PC-9 (cell line): ENCODE data around the gene ERCC2. TPM values are rescaled to one million over a fixed set of nuclear protein-coding genes. Genes with fewer than 3 reads are reported as not detected.
A peak's percentile ranks its signal among the peaks of the same experiment; 100 is the strongest.

Experiments used
- BruUV-seq: library from RNA; stranded (reverse); fragments of 400-500 nt; replicated peaks from 2 replicates; lab custom pipeline; 2021; lab: Mats Ljungman, UMichigan
- CTCF ChIA-PET: fragments of 300-600 bp; sonication (Branson Sonifier 250); formaldehyde crosslinking; loops from one replicate; lab custom pipeline; 2022; ENCODE audit warnings: antibody characterized with exemption; lab: Charles Lee
- POLR2A ChIA-PET: fragments of 300-600 bp; sonication (Branson Sonifier 250); formaldehyde crosslinking; loops from one replicate; lab custom pipeline; 2022; ENCODE audit warnings: antibody characterized with exemption; ENCODE audit not compliant: unreplicated experiment; lab: Charles Lee
- DNase-seq, 2 experiments: peaks; one replicate each; pipeline versions ENCODE4 v3.0.0 to v3.0.0-alpha.2; 2015 to 2022; ENCODE audit warnings: mixed read lengths in 1 of 2
- H2AFZ ChIP-seq: fragments of 200-600 bp; sonication (generic); 2 replicates; pipeline ENCODE4 v1.8.1; 2017; ENCODE audit warnings: antibody characterized with exemption
- H3F3A ChIP-seq: fragments of 200-600 bp; sonication (generic); 2 replicates; pipeline ENCODE4 v1.8.1; 2017; ENCODE audit warnings: antibody characterized with exemption, mild to moderate bottlenecking, low read depth; ENCODE audit not compliant: insufficient read depth
- H3K27ac ChIP-seq: fragments of 200-600 bp; sonication (generic); 2 replicates; pipeline ENCODE4 v1.6.1; 2016; ENCODE audit warnings: mixed run types
- H3K27me3 ChIP-seq: fragments of 200-600 bp; sonication (generic); 2 replicates; pipeline ENCODE4 v1.6.1; 2016; ENCODE audit warnings: low read depth, mixed run types; ENCODE audit not compliant: insufficient read depth
- H3K36me3 ChIP-seq: fragments of 200-600 bp; sonication (generic); 2 replicates; pipeline ENCODE4 v1.6.1; 2016; ENCODE audit warnings: low read depth, mixed run types
- H3K4me1 ChIP-seq: fragments of 200-600 bp; sonication (generic); replicated peaks from 2 replicates; pipeline ENCODE4 v1.6.1; 2016; ENCODE audit warnings: mixed run types; ENCODE audit not compliant: insufficient read depth
- H3K4me2 ChIP-seq: fragments of 200-600 bp; sonication (generic); 2 replicates; pipeline ENCODE4 v1.6.1; 2017; ENCODE audit warnings: mixed run types
- H3K4me3 ChIP-seq: fragments of 200-600 bp; sonication (generic); 2 replicates; pipeline ENCODE4 v1.6.1; 2016; ENCODE audit warnings: mixed run types
- H3K79me2 ChIP-seq: fragments of 200-600 bp; sonication (generic); 2 replicates; pipeline ENCODE4 v1.6.1; 2017; ENCODE audit warnings: low read depth, mixed run types
- H3K9me2 ChIP-seq: fragments of 200-600 bp; sonication (generic); 2 replicates; pipeline ENCODE4 v1.8.1; 2017; ENCODE audit warnings: mild to moderate bottlenecking; ENCODE audit not compliant: insufficient read depth
- H3K9me3 ChIP-seq: fragments of 200-600 bp; sonication (generic); 2 replicates; pipeline ENCODE4 v1.8.1; 2016; ENCODE audit warnings: low read depth; ENCODE audit not compliant: insufficient read depth
- H4K20me1 ChIP-seq: fragments of 200-600 bp; sonication (generic); 2 replicates; pipeline ENCODE4 v1.8.1; 2017; ENCODE audit not compliant: insufficient read depth
- EZH2 ChIP-seq: fragments of 200-600 bp; sonication (generic); IDR thresholded peaks from 2 replicates; pipeline ENCODE4 v1.8.0; 2017; ENCODE audit warnings: antibody characterized with exemption, low read depth
- intact Hi-C: fragments of 100-400 bp; cut with micrococcal nuclease; formaldehyde crosslinking; loops from one replicate; pipeline ENCODE4 v1.10.0; 2022; ENCODE audit not compliant: unreplicated experiment
- total RNA-seq: library from RNA; stranded (reverse); gene quantifications from 2 replicates; pipeline ENCODE4 v1.2.3, GENCODE V29; 2021
- TF ChIP-seq, protein P1 (sequence below): fragments of 200-600 bp; sonication (generic); conservative IDR thresholded peaks from 2 replicates; pipeline ENCODE4 v1.6.1; 2017; ENCODE audit warnings: mixed run types, antibody characterized with exemption, mild to moderate bottlenecking, moderate library complexity

The ERCC2 gene
- total RNA-seq, 1 experiment from 2014 or later: 33.1 TPM

DNA sequence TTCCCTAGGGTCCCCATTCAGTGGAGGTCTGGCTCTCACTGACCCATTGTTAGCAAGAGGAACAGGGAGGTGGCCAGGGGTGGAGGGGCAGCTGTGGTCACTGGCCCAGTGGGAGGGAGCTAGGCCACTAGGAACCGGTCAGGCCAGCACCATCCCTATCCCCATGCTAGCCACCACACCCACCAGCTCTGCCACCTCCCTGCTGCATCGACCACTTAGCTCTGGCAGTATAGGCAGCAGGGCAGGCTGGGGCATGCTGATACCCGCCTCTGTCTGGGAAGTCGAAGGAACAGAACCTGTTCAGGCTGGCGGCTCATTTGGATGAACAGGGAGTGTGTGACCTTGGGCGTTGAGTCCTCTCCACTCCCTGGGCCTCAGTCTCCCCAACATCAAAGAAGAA is 29.8 kb upstream of the ERCC2 start:
- TF ChIP-seq, protein P1, sequence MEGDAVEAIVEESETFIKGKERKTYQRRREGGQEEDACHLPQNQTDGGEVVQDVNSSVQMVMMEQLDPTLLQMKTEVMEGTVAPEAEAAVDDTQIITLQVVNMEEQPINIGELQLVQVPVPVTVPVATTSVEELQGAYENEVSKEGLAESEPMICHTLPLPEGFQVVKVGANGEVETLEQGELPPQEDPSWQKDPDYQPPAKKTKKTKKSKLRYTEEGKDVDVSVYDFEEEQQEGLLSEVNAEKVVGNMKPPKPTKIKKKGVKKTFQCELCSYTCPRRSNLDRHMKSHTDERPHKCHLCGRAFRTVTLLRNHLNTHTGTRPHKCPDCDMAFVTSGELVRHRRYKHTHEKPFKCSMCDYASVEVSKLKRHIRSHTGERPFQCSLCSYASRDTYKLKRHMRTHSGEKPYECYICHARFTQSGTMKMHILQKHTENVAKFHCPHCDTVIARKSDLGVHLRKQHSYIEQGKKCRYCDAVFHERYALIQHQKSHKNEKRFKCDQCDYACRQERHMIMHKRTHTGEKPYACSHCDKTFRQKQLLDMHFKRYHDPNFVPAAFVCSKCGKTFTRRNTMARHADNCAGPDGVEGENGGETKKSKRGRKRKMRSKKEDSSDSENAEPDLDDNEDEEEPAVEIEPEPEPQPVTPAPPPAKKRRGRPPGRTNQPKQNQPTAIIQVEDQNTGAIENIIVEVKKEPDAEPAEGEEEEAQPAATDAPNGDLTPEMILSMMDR: no peak
- TF ChIP-seq EZH2: no peak
- H3F3A ChIP-seq: peaks cover 11% of the 10 kb centered on the region; the same call in 1 of the 2 replicates
- no peak overlapping the region for H3K27ac ChIP-seq
- no peak overlapping the region for H2AFZ ChIP-seq
- 0 out of 2 replicates have a peak overlapping the region, but pooled peaks have one; percentile 1 for H3K4me2 ChIP-seq
- peaks cover 25% of the 10 kb centered on the region for H4K20me1 ChIP-seq
- POLR2A ChIA-PET: interaction anchor here (0.6 kb wide), 1 partner anchor 21 kb away, joined by 5 read pairs; no protein-coding TSS in a partner anchor
- H3K4me3 ChIP-seq: no peak overlapping the region
- peaks cover 17% of the 10 kb centered on the region for H3K4me1 ChIP-seq
- CTCF ChIA-PET: interaction anchor here (0.9 kb wide), 1 partner anchor 80 kb away, joined by 3 read pairs; no protein-coding TSS in a partner anchor
- H3K36me3 ChIP-seq: no peaks in the 10 kb centered on the region; the same call in 1 of the 2 replicates
- DNase-seq: peak; percentile 54 to 77
- H3K27me3 ChIP-seq: no peaks in the 10 kb centered on the region
- no TSS peak for BruUV-seq
- intact Hi-C loops: loop anchor here (10.0 kb wide), 1 partner anchor 305 kb away; the partner anchor contains the start of gene PPP1R37
- H3K9me2 ChIP-seq: no peaks in the 10 kb centered on the region
- H3K9me3 ChIP-seq: no peaks in the 10 kb centered on the region
- H3K79me2 ChIP-seq: peaks cover 47% of the 10 kb centered on the region

DNA sequence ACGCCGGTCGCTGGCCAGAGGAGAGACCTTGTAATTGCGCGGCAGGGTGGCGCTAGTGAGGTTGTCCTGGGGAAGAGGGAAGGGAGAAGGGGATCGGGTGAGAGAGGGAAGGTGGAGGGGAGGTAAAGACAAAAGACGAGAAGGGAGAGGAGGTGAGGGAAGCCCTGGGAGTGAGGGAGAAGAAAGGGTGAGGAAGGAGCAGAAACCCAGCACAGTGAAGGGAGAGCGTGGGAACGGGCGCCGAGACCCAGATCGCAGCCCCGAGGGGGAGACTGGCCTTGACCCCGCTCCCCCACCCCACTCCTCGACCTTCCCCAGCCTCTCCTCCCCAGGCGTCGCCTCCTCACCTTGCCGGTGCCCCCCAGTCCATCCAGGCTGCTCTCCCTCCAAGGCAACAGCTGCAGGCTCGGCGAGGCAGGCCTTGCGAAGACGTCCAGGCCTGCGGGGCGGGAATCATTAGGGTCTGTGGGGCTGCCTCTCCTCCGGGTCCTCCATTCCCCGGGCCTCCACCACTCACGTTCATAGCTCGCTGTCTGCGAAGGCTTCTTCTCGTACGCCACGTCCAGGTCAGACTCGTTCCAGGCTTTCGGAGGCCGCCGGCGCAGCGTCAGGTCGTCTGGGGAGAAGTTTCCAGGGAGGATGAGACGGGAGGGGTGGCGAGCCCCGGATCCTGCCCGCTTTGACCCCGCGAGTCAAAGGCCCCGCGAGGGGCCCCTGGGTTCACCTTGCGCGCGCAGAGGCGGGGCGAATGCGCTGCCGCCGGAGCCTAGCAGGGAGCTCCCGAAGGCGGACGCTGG is 25.6 kb upstream of the ERCC2 start:
- no peak for DNase-seq
- no peak overlapping the region for H3K27ac ChIP-seq
- peaks cover 5% of the 10 kb centered on the region; the same call in 1 of the 2 replicates for H3K36me3 ChIP-seq
- no peak overlapping the region for H2AFZ ChIP-seq
- BruUV-seq: no TSS peak
- no peaks in the 10 kb centered on the region for H3K27me3 ChIP-seq
- H4K20me1 ChIP-seq: peaks cover 7% of the 10 kb centered on the region; the same call in 1 of the 2 replicates
- ChIA-PET POLR2A (no interaction called here), CTCF (no interaction called here)
- H3K4me1 ChIP-seq: peaks cover 6% of the 10 kb centered on the region; the same call in 1 of the 2 replicates
- H3K9me2 ChIP-seq: no peaks in the 10 kb centered on the region
- intact Hi-C loops: no loop called here
- no peak overlapping the region for H3K4me3 ChIP-seq
- TF ChIP-seq EZH2: no peak
- TF ChIP-seq, protein P1: no peak
- peaks cover 10% of the 10 kb centered on the region for H3K79me2 ChIP-seq
- H3K4me2 ChIP-seq: no peak overlapping the region
- H3K9me3 ChIP-seq: no peaks in the 10 kb centered on the region
- H3F3A ChIP-seq: peaks cover 21% of the 10 kb centered on the region; the same call in 1 of the 2 replicates

GRCh38 chr19:45391871-45392665 is 21.7 kb upstream of the ERCC2 start:
- TF ChIP-seq, protein P1: no peak
- TF ChIP-seq EZH2: no peak
- ChIA-PET CTCF (no interaction called here), POLR2A (interaction anchor here (0.5 kb wide), 1 partner anchor 215 kb away, joined by 7 read pairs; no protein-coding TSS in a partner anchor)
- BruUV-seq: no TSS peak
- H3K4me1 ChIP-seq: no peaks in the 10 kb centered on the region
- H3K27ac ChIP-seq: no peak overlapping the region
- H4K20me1 ChIP-seq: no peaks in the 10 kb centered on the region; the same call in 1 of the 2 replicates
- peaks cover 43% of the 10 kb centered on the region; the same call in 1 of the 2 replicates for H3F3A ChIP-seq
- no peaks in the 10 kb centered on the region for H3K27me3 ChIP-seq
- no peak overlapping the region for H3K4me3 ChIP-seq
- no peaks in the 10 kb centered on the region for H3K79me2 ChIP-seq
- H3K9me3 ChIP-seq: no peaks in the 10 kb centered on the region
- no peak overlapping the region for H3K4me2 ChIP-seq
- DNase-seq: no peak
- H3K9me2 ChIP-seq: no peaks in the 10 kb centered on the region
- intact Hi-C loops: no loop called here
- no peak overlapping the region for H2AFZ ChIP-seq
- H3K36me3 ChIP-seq: peaks cover 5% of the 10 kb centered on the region; the same call in 1 of the 2 replicates
